Activated CD4-positive, alpha-beta memory T cell treated with anti-CD3 and anti-CD28 coated beads for 36 hours (primary cell): ENCODE data around the gene KRT28. TPM values are rescaled to one million over a fixed set of nuclear protein-coding genes. Genes with fewer than 3 reads are reported as not detected.

Experiments
- CTCF ChIA-PET: fragments of 350-600 bp; sonication (Branson Sonifier 250); formaldehyde crosslinking; loops from one replicate; lab custom pipeline; 2021; ENCODE audit warnings: antibody characterized with exemption, inconsistent platforms; lab: Charles Lee
- POLR2A ChIA-PET: fragments of 350-600 bp; sonication (Branson Sonifier 250); formaldehyde crosslinking; loops from one replicate; lab custom pipeline; 2021; ENCODE audit warnings: antibody characterized with exemption; lab: Charles Lee
- DNase-seq: peaks from one replicate; pipeline ENCODE4 v3.0.0-alpha.2; 2020
- H3K27ac Mint-ChIP-seq: one replicate; pipeline ENCODE4 v1.8.0; 2021; ENCODE audit warnings: mixed read lengths
- H3K27me3 Mint-ChIP-seq: one replicate; pipeline ENCODE4 v1.8.0; 2021; ENCODE audit warnings: mixed read lengths
- H3K36me3 Mint-ChIP-seq: one replicate; pipeline ENCODE4 v1.8.0; 2021; ENCODE audit warnings: mixed read lengths
- H3K4me1 Mint-ChIP-seq: one replicate; pipeline ENCODE4 v1.8.0; 2021; ENCODE audit warnings: low read depth, mixed read lengths
- H3K4me3 Mint-ChIP-seq: one replicate; pipeline ENCODE4 v1.8.0; 2021; ENCODE audit warnings: mild to moderate bottlenecking, mixed read lengths
- H3K9me3 Mint-ChIP-seq: one replicate; pipeline ENCODE4 v1.8.0; 2021; ENCODE audit warnings: mixed read lengths
- intact Hi-C: fragments of 100-400 bp; cut with micrococcal nuclease; formaldehyde crosslinking; loops from one replicate; pipeline ENCODE4 v1.15.1; 2023
- total RNA-seq, 2 experiments: library from RNA; stranded (reverse); gene quantifications; one replicate each; pipeline ENCODE4 v1.2.3, GENCODE V29; 2021

The KRT28 gene
- total RNA-seq, 2 experiments from 2014 or later = not detected

- Mint-ChIP-seq H3K4me1 (peaks cover 2% of the 10 kb centered on the region), H3K4me3 (no peak overlapping the region), H3K27me3 (peaks cover 29% of the 10 kb centered on the region), H3K9me3 (no peaks in the 10 kb centered on the region), H3K27ac (no peak overlapping the region), H3K36me3 (no peaks in the 10 kb centered on the region)
- ChIA-PET POLR2A (no interaction called here), CTCF (no interaction called here)
- intact Hi-C loops = loop anchor here (5.0 to 10.0 kb wide), 4 partner anchors 524 to 867 kb away; no protein-coding TSS in a partner anchor
- no peak for DNase-seq
Observed at GRCh38 chr17:40800381-40800780, 622 bp upstream of the KRT28 start.

- DNase-seq = no peak
- intact Hi-C loops = no loop called here
- H3K36me3 Mint-ChIP-seq = no peaks in the 10 kb centered on the region
- H3K4me1 Mint-ChIP-seq = no peaks in the 10 kb centered on the region
- peaks cover 31% of the 10 kb centered on the region for H3K27me3 Mint-ChIP-seq
- no peak overlapping the region for H3K27ac Mint-ChIP-seq
- ChIA-PET CTCF (no interaction called here), POLR2A (no interaction called here)
- no peaks in the 10 kb centered on the region for H3K9me3 Mint-ChIP-seq
- H3K4me3 Mint-ChIP-seq = no peak overlapping the region
Observed at GRCh38 chr17:40796846-40797245, 2.9 kb downstream of the KRT28 start.

- no peaks in the 10 kb centered on the region for H3K4me1 Mint-ChIP-seq
- DNase-seq = no peak
- H3K27me3 Mint-ChIP-seq = peaks cover 31% of the 10 kb centered on the region
- H3K36me3 Mint-ChIP-seq = no peaks in the 10 kb centered on the region
- intact Hi-C loops = no loop called here
- H3K27ac Mint-ChIP-seq = no peak overlapping the region
- H3K9me3 Mint-ChIP-seq = no peaks in the 10 kb centered on the region
- H3K4me3 Mint-ChIP-seq = no peak overlapping the region
- POLR2A ChIA-PET = no interaction called here
- CTCF ChIA-PET = interaction anchor here (1.0 kb wide), 1 partner anchor 8 kb away, joined by 3 read pairs; no protein-coding TSS in a partner anchor
Observed at GRCh38 chr17:40795019-40795667, 4.6 kb downstream of the KRT28 start.

GRCh38 chr17:40794466-40794865, 5.3 kb downstream of the KRT28 start:
- intact Hi-C loops = loop anchor here (5.0 kb wide), 1 partner anchor 172 kb away; no protein-coding TSS in a partner anchor
- POLR2A ChIA-PET = no interaction called here
- Mint-ChIP-seq H3K4me3 (no peak overlapping the region), H3K36me3 (no peaks in the 10 kb centered on the region), H3K27me3 (peaks cover 31% of the 10 kb centered on the region), H3K27ac (no peak overlapping the region), H3K9me3 (no peaks in the 10 kb centered on the region), H3K4me1 (no peaks in the 10 kb centered on the region)
- CTCF ChIA-PET = no interaction called here
- DNase-seq = no peak

GRCh38 chr17:40793832-40794231, 5.9 kb downstream of the KRT28 start:
- H3K27ac Mint-ChIP-seq = no peak overlapping the region
- H3K9me3 Mint-ChIP-seq = no peaks in the 10 kb centered on the region
- CTCF ChIA-PET = interaction anchor here (1.2 kb wide), 1 partner anchor 855 kb away, joined by 3 read pairs; no protein-coding TSS in a partner anchor
- H3K4me3 Mint-ChIP-seq = no peak overlapping the region
- H3K27me3 Mint-ChIP-seq = peaks cover 28% of the 10 kb centered on the region
- DNase-seq = no peak
- POLR2A ChIA-PET = no interaction called here
- intact Hi-C loops = loop anchor here (5.0 kb wide), 1 partner anchor 172 kb away; no protein-coding TSS in a partner anchor
- H3K36me3 Mint-ChIP-seq = no peaks in the 10 kb centered on the region
- no peaks in the 10 kb centered on the region for H3K4me1 Mint-ChIP-seq

- DNase-seq = no peak
- no peak overlapping the region for H3K4me3 Mint-ChIP-seq
- ChIA-PET CTCF (interaction anchor here (1.1 to 1.2 kb wide), 2 partner anchors 11 to 36 kb away, joined by 3 to 4 read pairs; partner anchors contain the start of gene KRT25), POLR2A (no interaction called here)
- no peaks in the 10 kb centered on the region for H3K36me3 Mint-ChIP-seq
- H3K27me3 Mint-ChIP-seq = peaks cover 21% of the 10 kb centered on the region
- no peak overlapping the region for H3K27ac Mint-ChIP-seq
- no peaks in the 10 kb centered on the region for H3K9me3 Mint-ChIP-seq
- no peaks in the 10 kb centered on the region for H3K4me1 Mint-ChIP-seq
- intact Hi-C loops = loop anchor here (5.0 kb wide), 1 partner anchor 170 kb away; no protein-coding TSS in a partner anchor
Observed at GRCh38 chr17:40791787-40792436, 7.8 kb downstream of the KRT28 start.

- POLR2A ChIA-PET = no interaction called here
- H3K27me3 Mint-ChIP-seq = peaks cover 15% of the 10 kb centered on the region
- no peaks in the 10 kb centered on the region for H3K4me1 Mint-ChIP-seq
- H3K9me3 Mint-ChIP-seq = no peaks in the 10 kb centered on the region
- no peaks in the 10 kb centered on the region for H3K36me3 Mint-ChIP-seq
- no peak overlapping the region for H3K27ac Mint-ChIP-seq
- no peak for DNase-seq
- H3K4me3 Mint-ChIP-seq = no peak overlapping the region
- intact Hi-C loops = loop anchor here (5.0 kb wide), 1 partner anchor 169 kb away; no protein-coding TSS in a partner anchor
- CTCF ChIA-PET = no interaction called here
Observed at GRCh38 chr17:40791111-40791510, 8.6 kb downstream of the KRT28 start.

- no peaks in the 10 kb centered on the region for H3K4me1 Mint-ChIP-seq
- no peaks in the 10 kb centered on the region for H3K36me3 Mint-ChIP-seq
- intact Hi-C loops = no loop called here
- no peak within 1 kb of the TSS for H3K27ac Mint-ChIP-seq
- DNase-seq = no peak
- H3K27me3 Mint-ChIP-seq = peaks cover 26% of the 10 kb centered on the region
- H3K9me3 Mint-ChIP-seq = no peaks in the 10 kb centered on the region
- no peak within 1 kb of the TSS for H3K4me3 Mint-ChIP-seq
- POLR2A ChIA-PET = no interaction called here
- CTCF ChIA-PET = no interaction called here
Observed at GRCh38 chr17:40782450-40782849, 17.3 kb downstream of the KRT28 start, which contains the start of gene KRT27. TSS of gene KRT27 (minus strand) at chr17:40782550. CDS start at chr17:40782493, 57 bp downstream.

- ChIA-PET CTCF (interaction anchor here (0.6 to 1.3 kb wide), 3 partner anchors 18 to 869 kb away, joined by 3 to 4 read pairs (median 4); no protein-coding TSS in a partner anchor), POLR2A (no interaction called here)
- Mint-ChIP-seq H3K4me1 (no peaks in the 10 kb centered on the region), H3K27ac (no peak overlapping the region), H3K27me3 (peaks cover 39% of the 10 kb centered on the region), H3K36me3 (no peaks in the 10 kb centered on the region), H3K9me3 (no peaks in the 10 kb centered on the region), H3K4me3 (peak overlapping the region; percentile 36)
- intact Hi-C loops = no loop called here
- DNase-seq = peak; percentile 31
Observed at GRCh38 chr17:40779181-40779909, 20.4 kb downstream of the KRT28 start.

- H3K4me3 Mint-ChIP-seq = no peak overlapping the region
- CTCF ChIA-PET = interaction anchor here (0.8 kb wide), 1 partner anchor 870 kb away, joined by 4 read pairs; no protein-coding TSS in a partner anchor
- no peaks in the 10 kb centered on the region for H3K4me1 Mint-ChIP-seq
- no peak overlapping the region for H3K27ac Mint-ChIP-seq
- no peaks in the 10 kb centered on the region for H3K9me3 Mint-ChIP-seq
- intact Hi-C loops = no loop called here
- peaks cover 39% of the 10 kb centered on the region for H3K27me3 Mint-ChIP-seq
- POLR2A ChIA-PET = no interaction called here
- no peak for DNase-seq
- H3K36me3 Mint-ChIP-seq = no peaks in the 10 kb centered on the region
Observed at GRCh38 chr17:40778461-40778860, 21.3 kb downstream of the KRT28 start.

GRCh38 chr17:40777971-40778370, 21.8 kb downstream of the KRT28 start:
- Mint-ChIP-seq H3K4me1 (no peaks in the 10 kb centered on the region), H3K9me3 (no peaks in the 10 kb centered on the region), H3K4me3 (no peak overlapping the region), H3K36me3 (no peaks in the 10 kb centered on the region), H3K27me3 (peaks cover 39% of the 10 kb centered on the region), H3K27ac (no peak overlapping the region)
- ChIA-PET CTCF (no interaction called here), POLR2A (no interaction called here)
- intact Hi-C loops = no loop called here
- DNase-seq = no peak

- intact Hi-C loops = no loop called here
- Mint-ChIP-seq H3K36me3 (no peaks in the 10 kb centered on the region), H3K4me1 (no peaks in the 10 kb centered on the region), H3K4me3 (no peak overlapping the region), H3K27me3 (peaks cover 44% of the 10 kb centered on the region), H3K27ac (no peak overlapping the region), H3K9me3 (no peaks in the 10 kb centered on the region)
- ChIA-PET CTCF (no interaction called here), POLR2A (no interaction called here)
- no peak for DNase-seq
Observed at GRCh38 chr17:40777459-40777858, 22.3 kb downstream of the KRT28 start.
